C4-2B (cell line): ENCODE measurements around the gene LRIG1.

Experiments used
- H3K27ac ChIP-seq: fragments of 450-650 bp; 2 replicates; pipeline ENCODE4 v1.5.1; 2017
- ZFX ChIP-seq: fragments of 450-650 bp; IDR thresholded peaks from 2 replicates; pipeline ENCODE4 v1.6.1; 2017
- TF ChIP-seq, protein P1 (sequence below): fragments of 450-650 bp; conservative IDR thresholded peaks from 2 replicates; pipeline ENCODE4 v1.5.1; 2017; ENCODE audit warnings: mild to moderate bottlenecking

Gene LRIG1

DNA sequence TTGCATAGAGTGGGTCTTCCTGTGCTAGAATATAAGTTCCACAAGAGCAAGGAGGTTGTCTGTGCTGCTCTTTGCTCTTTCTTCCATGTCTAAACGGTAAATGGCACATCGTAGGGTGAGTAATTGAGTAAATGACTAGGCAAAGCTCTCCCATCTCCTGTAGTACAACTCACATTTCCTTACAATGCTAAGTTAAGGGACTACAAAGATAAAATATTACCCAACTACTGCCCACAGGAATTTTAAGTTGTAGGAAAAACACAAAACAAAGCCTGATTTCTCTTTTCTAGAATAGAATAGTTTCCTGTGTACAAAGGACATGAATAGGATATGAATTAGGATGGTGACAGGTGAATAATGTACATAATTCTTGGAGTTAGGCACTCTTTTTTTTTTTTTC, 19.9 kb upstream of the LRIG1 start:
- no peak overlapping the region for H3K27ac ChIP-seq
- no peak for TF ChIP-seq ZFX
- TF ChIP-seq, protein P1, sequence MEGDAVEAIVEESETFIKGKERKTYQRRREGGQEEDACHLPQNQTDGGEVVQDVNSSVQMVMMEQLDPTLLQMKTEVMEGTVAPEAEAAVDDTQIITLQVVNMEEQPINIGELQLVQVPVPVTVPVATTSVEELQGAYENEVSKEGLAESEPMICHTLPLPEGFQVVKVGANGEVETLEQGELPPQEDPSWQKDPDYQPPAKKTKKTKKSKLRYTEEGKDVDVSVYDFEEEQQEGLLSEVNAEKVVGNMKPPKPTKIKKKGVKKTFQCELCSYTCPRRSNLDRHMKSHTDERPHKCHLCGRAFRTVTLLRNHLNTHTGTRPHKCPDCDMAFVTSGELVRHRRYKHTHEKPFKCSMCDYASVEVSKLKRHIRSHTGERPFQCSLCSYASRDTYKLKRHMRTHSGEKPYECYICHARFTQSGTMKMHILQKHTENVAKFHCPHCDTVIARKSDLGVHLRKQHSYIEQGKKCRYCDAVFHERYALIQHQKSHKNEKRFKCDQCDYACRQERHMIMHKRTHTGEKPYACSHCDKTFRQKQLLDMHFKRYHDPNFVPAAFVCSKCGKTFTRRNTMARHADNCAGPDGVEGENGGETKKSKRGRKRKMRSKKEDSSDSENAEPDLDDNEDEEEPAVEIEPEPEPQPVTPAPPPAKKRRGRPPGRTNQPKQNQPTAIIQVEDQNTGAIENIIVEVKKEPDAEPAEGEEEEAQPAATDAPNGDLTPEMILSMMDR, result no peak

DNA sequence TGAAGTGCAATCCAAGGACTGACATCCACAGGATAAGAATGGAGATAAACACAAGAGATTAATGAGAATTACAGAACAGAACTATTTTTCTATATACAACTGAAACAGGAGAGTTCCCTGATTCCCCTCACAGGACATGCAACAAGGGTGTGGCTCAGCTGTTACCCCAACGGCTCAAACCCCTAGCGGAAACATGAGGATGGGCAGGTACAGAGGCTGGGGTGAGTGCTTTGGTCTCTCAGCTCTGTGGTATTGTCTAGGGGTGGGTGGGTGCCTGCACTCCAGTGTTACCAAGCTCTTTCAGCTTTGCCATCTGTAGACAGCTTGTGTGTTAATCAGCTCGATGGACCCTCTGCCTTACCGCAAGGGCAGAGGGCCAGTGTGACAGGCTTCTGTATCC, 17.8 kb upstream of the LRIG1 start:
- TF ChIP-seq, protein P1, result no peak
- no peak for TF ChIP-seq ZFX

DNA sequence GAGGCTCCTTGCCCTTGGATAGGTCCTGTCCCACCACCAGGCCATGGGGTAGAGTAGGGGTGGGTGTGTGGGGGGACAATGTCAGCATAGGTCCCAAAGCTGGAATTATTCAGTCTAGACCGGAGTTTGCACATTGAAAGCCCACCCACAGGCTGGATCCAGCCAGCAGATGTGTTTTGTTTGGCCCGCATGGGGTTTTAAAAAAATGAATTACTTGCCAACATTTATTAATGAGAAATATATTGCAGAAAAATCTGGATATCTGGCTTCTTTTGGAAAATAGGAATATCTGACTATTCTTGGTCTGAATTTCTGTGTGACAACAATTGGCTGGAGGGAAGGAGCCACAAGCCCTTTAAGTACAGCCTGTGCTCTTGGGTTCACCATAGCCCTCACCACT, 17.3 kb upstream of the LRIG1 start:
- no peak overlapping the region for H3K27ac ChIP-seq
- TF ChIP-seq, protein P1, result no peak
- TF ChIP-seq ZFX, result no peak

More for the DNA sequence above, 17.8 kb upstream of the LRIG1 start:
- H3K27ac ChIP-seq, result no peak overlapping the region

DNA sequence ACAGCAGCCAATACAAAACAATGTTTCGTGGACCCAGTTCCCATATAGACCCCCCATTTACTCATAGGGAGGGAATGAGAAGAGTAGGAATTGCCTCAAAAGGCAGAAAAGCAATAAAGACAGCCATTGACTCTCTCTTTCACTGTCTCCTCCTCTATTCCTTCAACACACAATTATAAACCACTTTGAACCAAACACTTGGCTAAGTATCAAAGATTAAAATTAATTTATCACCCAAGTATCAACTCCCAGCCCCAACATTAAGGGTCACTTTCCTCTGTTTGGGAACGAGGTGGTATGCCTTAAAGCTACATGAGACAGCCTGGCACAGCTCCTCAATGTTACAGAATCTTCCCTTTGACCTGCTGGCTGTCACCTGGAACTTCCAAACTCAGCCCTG, 16.4 kb upstream of the LRIG1 start:
- no peak overlapping the region for H3K27ac ChIP-seq
- TF ChIP-seq, protein P1, result no peak
- TF ChIP-seq ZFX, result no peak

DNA sequence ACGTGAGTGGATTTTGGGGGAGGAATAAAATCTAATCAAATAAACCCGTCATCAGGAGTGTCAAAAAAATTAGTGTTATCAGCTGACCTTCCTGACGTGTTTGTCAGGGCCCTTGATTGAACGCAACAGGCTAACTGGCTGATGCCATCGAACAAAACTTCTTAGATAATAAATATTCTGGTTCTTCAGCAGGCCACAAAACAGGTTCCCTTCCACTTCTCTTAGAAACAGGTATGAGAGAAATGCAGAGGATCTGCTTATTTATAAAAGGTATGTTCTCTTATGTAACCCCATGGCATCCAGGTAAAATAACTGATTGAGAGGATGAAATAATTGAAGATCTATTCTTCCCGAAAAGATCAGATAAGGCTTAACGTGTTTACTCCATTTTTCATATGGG, 7.6 kb upstream of the LRIG1 start:
- H3K27ac ChIP-seq, result no peak overlapping the region
- TF ChIP-seq, protein P1, result no peak
- TF ChIP-seq ZFX, result no peak

DNA sequence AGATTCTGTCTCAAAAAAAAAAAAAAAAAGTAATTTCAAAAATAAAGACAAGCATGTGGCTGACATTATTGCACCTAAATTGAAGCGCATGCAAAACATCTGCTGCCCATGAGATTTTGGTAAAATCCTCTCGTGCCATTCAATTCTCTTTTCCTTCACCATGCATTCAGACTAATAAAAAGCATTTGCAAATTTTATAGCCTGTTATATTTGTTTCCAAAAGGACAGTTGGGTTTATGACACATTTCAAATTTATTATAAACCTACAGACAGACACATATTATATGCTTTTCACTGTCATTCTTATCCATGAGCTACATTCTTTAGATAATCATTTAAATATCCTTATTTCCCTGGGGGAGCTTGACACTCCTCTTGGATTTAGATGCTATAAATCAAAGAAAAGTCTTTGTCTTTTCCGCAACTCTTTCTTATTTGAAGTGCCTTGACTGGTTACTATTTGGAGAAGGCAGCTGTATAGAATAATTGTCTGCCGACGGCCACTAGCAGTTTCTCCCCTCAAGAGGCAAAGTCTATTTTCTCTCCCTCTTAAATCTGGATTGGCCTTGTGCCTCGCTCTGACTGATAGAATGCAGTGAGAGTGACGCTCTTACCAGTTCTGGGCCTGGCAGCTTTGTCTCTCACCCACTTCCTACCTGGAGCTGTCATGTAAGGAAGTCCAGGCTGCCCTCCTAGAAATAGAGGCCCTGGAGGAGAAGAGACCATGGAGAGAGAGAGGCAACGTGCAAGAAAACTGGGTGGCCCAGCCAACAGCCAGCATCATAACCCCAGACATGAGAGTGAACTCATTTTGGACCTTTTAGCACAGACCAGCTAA, 6.8 kb upstream of the LRIG1 start:
- H3K27ac ChIP-seq, result no peak overlapping the region
- TF ChIP-seq, protein P1, result no peak

DNA sequence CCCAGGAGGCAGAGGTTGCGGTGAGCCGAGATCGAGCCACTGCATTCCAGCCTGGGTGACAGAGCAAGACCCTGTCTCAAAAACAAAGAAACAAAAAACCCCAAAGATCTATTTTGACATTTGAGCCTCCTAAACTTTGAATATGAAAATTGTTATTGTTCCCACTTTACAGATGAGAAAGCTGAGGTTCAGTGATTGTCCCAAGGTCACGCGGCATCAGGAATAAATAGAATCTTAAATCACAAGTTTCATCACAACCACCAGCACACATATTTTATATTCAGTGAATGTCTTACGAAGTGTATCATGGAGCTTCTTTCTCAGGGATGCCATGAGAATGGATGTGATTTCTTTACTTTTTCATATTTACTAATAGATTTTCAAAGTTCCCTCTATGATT, 5.3 kb upstream of the LRIG1 start:
- H3K27ac ChIP-seq, result no peak overlapping the region
- TF ChIP-seq ZFX, result no peak
- TF ChIP-seq, protein P1, result no peak
